Common myeloid progenitor, CD34-positive (primary cell): ENCODE results near the gene GNPTAB.
A peak's percentile ranks its signal among the peaks of the same experiment; 100 is the strongest.

Experiments
- CTCF ChIA-PET: fragments of 350-600 bp; sonication (Branson Sonifier 250); formaldehyde crosslinking; loops from one replicate; lab custom pipeline; 2021; ENCODE audit warnings: antibody characterized with exemption; lab: Charles Lee
- POLR2A ChIA-PET: fragments of 350-600 bp; sonication (Branson Sonifier 250); formaldehyde crosslinking; loops from one replicate; lab custom pipeline; 2021; ENCODE audit warnings: antibody characterized with exemption; lab: Charles Lee
- DNase-seq, 3 donors: peaks; one replicate each; pipeline versions ENCODE4 v3.0.0 to v3.0.0-alpha.2; 2013
- H3K27ac ChIP-seq, 2 experiments: 1 replicate in 1 of 2; 2 replicates in 1 of 2; pipeline ENCODE4 v1.7.0; 2013; ENCODE audit warnings: inconsistent platforms in 2 of 2, low read length in 2 of 2, mild to moderate bottlenecking in 2 of 2, low read depth in 1 of 2, moderate library complexity in 1 of 2; ENCODE audit not compliant: severe bottlenecking in 2 of 2, insufficient read depth in 1 of 2, poor library complexity in 1 of 2
- H3K27me3 ChIP-seq, 5 experiments: replicated peaks in 2 of 5; 1 replicate in 3 of 5; 2 replicates in 2 of 5; pipeline versions ENCODE4 v1.6.1 to v1.7.0; 2013; ENCODE audit warnings: low read length in 4 of 5, mild to moderate bottlenecking in 2 of 5, moderate library complexity in 2 of 5, inconsistent platforms in 1 of 5; ENCODE audit not compliant: insufficient read depth in 5 of 5, control insufficient read depth in 4 of 5
- H3K36me3 ChIP-seq, 4 experiments: 1 replicate in 2 of 4; 2 replicates in 2 of 4; pipeline versions ENCODE4 v1.6.1 to v1.7.0; 2013; ENCODE audit warnings: low read length in 3 of 4, control low read depth in 1 of 4, mild to moderate bottlenecking in 1 of 4; ENCODE audit not compliant: control insufficient read depth in 4 of 4, insufficient read depth in 4 of 4
- H3K4me1 ChIP-seq, 4 experiments: 1 replicate in 3 of 4; 2 replicates in 1 of 4; pipeline versions ENCODE4 v1.6.1 to v1.7.1; 2013; ENCODE audit warnings: low read length in 3 of 4, mild to moderate bottlenecking in 3 of 4, control low read depth in 1 of 4, inconsistent platforms in 1 of 4, moderate library complexity in 1 of 4; ENCODE audit not compliant: control insufficient read depth in 4 of 4, insufficient read depth in 4 of 4; ENCODE audit errors: control extremely low read depth in 1 of 4
- H3K4me3 ChIP-seq, 7 experiments: 1 replicate in 4 of 7; 2 replicates in 3 of 7; pipeline versions ENCODE4 v1.5.1 to v1.7.0; 2013; ENCODE audit warnings: mild to moderate bottlenecking in 7 of 7, low read length in 6 of 7, moderate library complexity in 6 of 7, inconsistent platforms in 2 of 7, low read depth in 2 of 7, control low read depth in 1 of 7; ENCODE audit not compliant: insufficient read depth in 4 of 7, control insufficient read depth in 1 of 7; ENCODE audit errors: extremely low read depth in 1 of 7
- H3K9me3 ChIP-seq, 5 experiments: 1 replicate in 4 of 5; 2 replicates in 1 of 5; pipeline versions ENCODE4 v1.6.1 to v1.7.1; 2013; ENCODE audit warnings: low read length in 4 of 5, mild to moderate bottlenecking in 2 of 5, inconsistent platforms in 1 of 5, low read depth in 1 of 5, moderate library complexity in 1 of 5; ENCODE audit not compliant: control insufficient read depth in 4 of 5, insufficient read depth in 2 of 5; ENCODE audit errors: control extremely low read depth in 1 of 5
- WGBS: methylation state at CpG from one replicate; pipeline ENCODE4 v1.1.5; 2013; ENCODE audit not compliant: insufficient coverage; 5-methylcytosine and 5-hydroxymethylcytosine counted together

The GNPTAB gene

GRCh38 chr12:101695706-101696105, 135.1 kb downstream of the GNPTAB start:
- no peaks in the 10 kb centered on the region for H3K36me3 ChIP-seq
- no CpG with 5 or more reads among the region's 1 CpG for WGBS
- CTCF ChIA-PET, result no interaction called here
- POLR2A ChIA-PET, result no interaction called here
- no peak overlapping the region for H3K4me3 ChIP-seq
- peaks cover 2 to 33% (median 18%) of the 10 kb centered on the region in 4 experiments for H3K4me1 ChIP-seq
- peak in 1 of 3 donors; percentile 25 for DNase-seq
- no peaks in the 10 kb centered on the region for H3K9me3 ChIP-seq
- no peak overlapping the region for H3K27ac ChIP-seq
- H3K27me3 ChIP-seq, result no peaks in the 10 kb centered on the region
